ENCODE results near the gene OR5B12.
"Not testable (repeated sequence)": the region's sequence is repeated elsewhere in the genome, so short reads cannot be mapped to it uniquely, and the experiment has no call there.

DNA sequence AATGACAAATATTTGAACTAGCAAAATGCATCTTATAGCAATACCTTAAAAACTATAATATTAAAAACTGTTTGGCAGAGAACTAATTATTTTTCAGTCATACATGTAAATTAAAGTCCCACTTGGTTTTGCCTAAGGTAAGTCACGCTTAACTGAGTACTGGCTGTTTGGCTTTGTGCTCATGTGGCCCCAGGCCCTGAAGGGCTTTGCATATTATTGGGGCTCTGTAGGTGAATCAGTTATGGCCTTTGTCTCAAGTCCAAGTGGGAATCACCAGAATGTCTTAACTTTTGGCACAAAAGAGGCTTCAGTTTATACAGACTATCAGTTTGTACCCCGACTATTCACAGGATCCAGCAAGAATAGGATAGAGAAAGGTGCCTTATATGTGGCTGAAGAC lies 42.4 kb downstream of the OR5B12 start:
- TF ChIP-seq, protein P1, sequence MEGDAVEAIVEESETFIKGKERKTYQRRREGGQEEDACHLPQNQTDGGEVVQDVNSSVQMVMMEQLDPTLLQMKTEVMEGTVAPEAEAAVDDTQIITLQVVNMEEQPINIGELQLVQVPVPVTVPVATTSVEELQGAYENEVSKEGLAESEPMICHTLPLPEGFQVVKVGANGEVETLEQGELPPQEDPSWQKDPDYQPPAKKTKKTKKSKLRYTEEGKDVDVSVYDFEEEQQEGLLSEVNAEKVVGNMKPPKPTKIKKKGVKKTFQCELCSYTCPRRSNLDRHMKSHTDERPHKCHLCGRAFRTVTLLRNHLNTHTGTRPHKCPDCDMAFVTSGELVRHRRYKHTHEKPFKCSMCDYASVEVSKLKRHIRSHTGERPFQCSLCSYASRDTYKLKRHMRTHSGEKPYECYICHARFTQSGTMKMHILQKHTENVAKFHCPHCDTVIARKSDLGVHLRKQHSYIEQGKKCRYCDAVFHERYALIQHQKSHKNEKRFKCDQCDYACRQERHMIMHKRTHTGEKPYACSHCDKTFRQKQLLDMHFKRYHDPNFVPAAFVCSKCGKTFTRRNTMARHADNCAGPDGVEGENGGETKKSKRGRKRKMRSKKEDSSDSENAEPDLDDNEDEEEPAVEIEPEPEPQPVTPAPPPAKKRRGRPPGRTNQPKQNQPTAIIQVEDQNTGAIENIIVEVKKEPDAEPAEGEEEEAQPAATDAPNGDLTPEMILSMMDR (IDR thresholded peaks at IDR 0.05): not testable (repeated sequence)
- not testable (repeated sequence) for TF ChIP-seq EZH2, EZH2phosphoT487 (IDR thresholded peaks at IDR 0.05)

Data from neural progenitor cell (in vitro differentiated cells).